ENCODE measurements around the gene SLC35G6. TPM values are rescaled to one million over a fixed set of nuclear protein-coding genes. Genes with fewer than 3 reads are reported as not detected.

The SLC35G6 gene
- total RNA-seq, 2 donors from 2014 or later = 0.33 TPM; not detected in 1

GRCh38 chr17:7438656-7439460 is 42.4 kb upstream of the SLC35G6 start:
- peaks cover 73% of the 10 kb centered on the region for H3K27me3 Mint-ChIP-seq (ENCODE audit: insufficient read depth)
- no peak overlapping the region for H3K27ac Mint-ChIP-seq
- WGBS, 2 experiments (ENCODE audit: insufficient coverage in 1 of 2, insufficient read length in 1 of 2) = 45 to 46% methylated on average over 4 to 11 of the region's 11 CpGs
- DNase-seq = no peak
- Histone ChIP-seq H3K36me3 (ENCODE audit: control insufficient read depth, insufficient read depth, low read length) (no peaks in the 10 kb centered on the region), H3K4me1 (ENCODE audit: control insufficient read depth, insufficient read depth, low read length) (peaks cover 3% of the 10 kb centered on the region), H3K9ac (ENCODE audit: extremely low read depth, low read length, poor library complexity, severe bottlenecking) (no peak overlapping the region), H3K9me3 (ENCODE audit: control insufficient read depth, low read length) (no peaks in the 10 kb centered on the region), H3K27me3 (ENCODE audit: control insufficient read depth, insufficient read depth, low read length, poor library complexity, severe bottlenecking) (peaks cover 51% of the 10 kb centered on the region), H3K27ac (ENCODE audit: low read depth, low read length) (no peak overlapping the region), H3K4me3 (ENCODE audit: low read length) (peak overlapping the region; percentile 91)
- no peak for TF ChIP-seq CTCF (conservative IDR thresholded peaks at IDR 0.05)
- no peaks in the 10 kb centered on the region for H3K9me3 Mint-ChIP-seq
- no peaks in the 10 kb centered on the region for H3K36me3 Mint-ChIP-seq (ENCODE audit: low read depth)
- peak overlapping the region; percentile 83 for H3K4me3 Mint-ChIP-seq
- H3K4me1 Mint-ChIP-seq = peaks cover 13% of the 10 kb centered on the region

GRCh38 chr17:7439462-7440112 is 41.7 kb upstream of the SLC35G6 start, which contains the start of gene FGF11:
TSS of gene FGF11 (plus strand) at chr17:7439512. CDS start at chr17:7439621, 109 bp downstream.
- H3K36me3 ChIP-seq (ENCODE audit: control insufficient read depth, insufficient read depth, low read length) = no peaks in the 10 kb centered on the region
- H3K4me3 Mint-ChIP-seq = peak within 1 kb of the TSS; percentile 83
- peak within 1 kb of the TSS; percentile 74 for H3K9ac ChIP-seq (ENCODE audit: extremely low read depth, low read length, poor library complexity, severe bottlenecking)
- peak within 1 kb of the TSS; percentile 96 for H3K27ac ChIP-seq (ENCODE audit: low read depth, low read length)
- WGBS, 2 experiments (ENCODE audit: insufficient coverage in 1 of 2, insufficient read length in 1 of 2) = 0 to 2% methylated on average over 4 to 50 of the region's 50 CpGs
- H3K27me3 Mint-ChIP-seq (ENCODE audit: insufficient read depth) = peaks cover 80% of the 10 kb centered on the region
- H3K4me1 Mint-ChIP-seq = peaks cover 13% of the 10 kb centered on the region
- peaks cover 3% of the 10 kb centered on the region for H3K4me1 ChIP-seq (ENCODE audit: control insufficient read depth, insufficient read depth, low read length)
- peaks cover 51% of the 10 kb centered on the region for H3K27me3 ChIP-seq (ENCODE audit: control insufficient read depth, insufficient read depth, low read length, poor library complexity, severe bottlenecking)
- peak within 1 kb of the TSS; percentile 87 for H3K27ac Mint-ChIP-seq
- DNase-seq = peak; percentile 76
- no peaks in the 10 kb centered on the region for H3K9me3 ChIP-seq (ENCODE audit: control insufficient read depth, low read length)
- peak within 1 kb of the TSS; percentile 91 for H3K4me3 ChIP-seq (ENCODE audit: low read length)
- no peaks in the 10 kb centered on the region for H3K36me3 Mint-ChIP-seq (ENCODE audit: low read depth)
- H3K9me3 Mint-ChIP-seq = no peaks in the 10 kb centered on the region
- no peak for TF ChIP-seq CTCF (conservative IDR thresholded peaks at IDR 0.05)

- Mint-ChIP-seq H3K9me3 (no peaks in the 10 kb centered on the region), H3K27ac (peak overlapping the region; percentile 87), H3K27me3 (ENCODE audit: insufficient read depth) (peaks cover 81% of the 10 kb centered on the region), H3K4me3 (peak overlapping the region; percentile 83), H3K36me3 (ENCODE audit: low read depth) (no peaks in the 10 kb centered on the region), H3K4me1 (peaks cover 13% of the 10 kb centered on the region)
- Histone ChIP-seq H3K4me1 (ENCODE audit: control insufficient read depth, insufficient read depth, low read length) (peaks cover 3% of the 10 kb centered on the region), H3K27ac (ENCODE audit: low read depth, low read length) (peak overlapping the region; percentile 96), H3K36me3 (ENCODE audit: control insufficient read depth, insufficient read depth, low read length) (no peaks in the 10 kb centered on the region), H3K9me3 (ENCODE audit: control insufficient read depth, low read length) (no peaks in the 10 kb centered on the region), H3K27me3 (ENCODE audit: control insufficient read depth, insufficient read depth, low read length, poor library complexity, severe bottlenecking) (peaks cover 51% of the 10 kb centered on the region), H3K4me3 (ENCODE audit: low read length) (peak overlapping the region; percentile 91), H3K9ac (ENCODE audit: extremely low read depth, low read length, poor library complexity, severe bottlenecking) (peak overlapping the region; percentile 74)
- no peak for TF ChIP-seq CTCF (conservative IDR thresholded peaks at IDR 0.05)
- peak; percentile 89 for DNase-seq
- 0 to 2% methylated on average over 20 to 46 of the region's 46 CpGs for WGBS, 2 experiments (ENCODE audit: insufficient coverage in 1 of 2, insufficient read length in 1 of 2)
These were observed 41.0 kb upstream of the SLC35G6 start for GRCh38 chr17:7440113-7440833.
